Fibroblast of lung (primary cell): Measurements from ENCODE around the gene FRAT1. TPM values are rescaled to one million over a fixed set of nuclear protein-coding genes. Genes with fewer than 3 reads are reported as not detected.

Experiments used
- DNase-seq, 2 donors: peaks; one replicate each; pipeline versions ENCODE4 v3.0.0 to v3.0.0-alpha.2; 2010; ENCODE audit warnings: low read depth in 2 of 2
- H2AFZ ChIP-seq: 2 replicates; pipeline ENCODE4 v1.5.1; 2012; ENCODE audit warnings: low read length, control low read depth, inconsistent platforms
- H3K27ac ChIP-seq: 2 replicates; pipeline ENCODE4 v1.5.1; 2011; ENCODE audit warnings: low read length, control low read depth; ENCODE audit not compliant: insufficient read depth
- H3K27me3 ChIP-seq: 2 replicates; pipeline ENCODE4 v1.5.1; 2011; ENCODE audit warnings: mild to moderate bottlenecking, low read length; ENCODE audit not compliant: control insufficient read depth, insufficient read depth
- H3K36me3 ChIP-seq: 2 replicates; pipeline ENCODE4 v1.5.1; 2011; ENCODE audit warnings: low read length; ENCODE audit not compliant: control insufficient read depth, insufficient read depth
- H3K4me1 ChIP-seq: 2 replicates; pipeline ENCODE4 v1.5.1; 2011; ENCODE audit warnings: low read length; ENCODE audit not compliant: control insufficient read depth, insufficient read depth; ENCODE audit errors: extremely low read depth
- H3K4me2 ChIP-seq: 2 replicates; pipeline ENCODE4 v1.5.1; 2011; ENCODE audit warnings: low read length, control low read depth; ENCODE audit not compliant: insufficient read depth; ENCODE audit errors: extremely low read depth
- H3K4me3 ChIP-seq, 4 experiments: fragments of 200-600 bp in 1 of 4; sonication (generic) in 1 of 4; replicated peaks in 1 of 4; 2 replicates each; pipeline ENCODE4 v1.5.1; 2011 to 2016; ENCODE audit warnings: low read length in 4 of 4, low read depth in 3 of 4, mild to moderate bottlenecking in 3 of 4, control low read depth in 2 of 4, inconsistent platforms in 1 of 4, mixed read lengths in 1 of 4; ENCODE audit not compliant: insufficient read depth in 1 of 4; ENCODE audit errors: control extremely low read depth in 1 of 4
- H3K79me2 ChIP-seq: 2 replicates; pipeline ENCODE4 v1.5.1; 2012; ENCODE audit warnings: mild to moderate bottlenecking, low read length, inconsistent platforms; ENCODE audit not compliant: control insufficient read depth, insufficient read depth
- H3K9ac ChIP-seq: 2 replicates; pipeline ENCODE4 v1.5.1; 2011; ENCODE audit warnings: mild to moderate bottlenecking, low read length, control low read depth; ENCODE audit not compliant: insufficient read depth
- H3K9me3 ChIP-seq: 2 replicates; pipeline ENCODE4 v1.5.1; 2012; ENCODE audit warnings: low read depth, low read length; ENCODE audit not compliant: control insufficient read depth, insufficient read depth
- H4K20me1 ChIP-seq: 2 replicates; pipeline ENCODE4 v1.5.1; 2011; ENCODE audit warnings: low read length; ENCODE audit not compliant: control insufficient read depth, insufficient read depth; ENCODE audit errors: extremely low read depth
- EZH2 ChIP-seq: IDR thresholded peaks from 2 replicates; pipeline ENCODE4 v1.5.1; 2012; ENCODE audit warnings: low read length, control low read depth, mild to moderate bottlenecking; ENCODE audit errors: missing control alignments
- polyA plus RNA-seq, 2 donors: library from polyadenylated mRNA; depleted of rRNA in 1 of 2; stranded (reverse) in 1 of 2; unstranded in 1 of 2; fragments of >200 nt; gene quantifications; 2 replicates each; pipeline ENCODE4 v1.2.1, GENCODE V29; 2011 to 2012; ENCODE audit warnings: missing spikeins in 1 of 2
- total RNA-seq: library from RNA; depleted of rRNA; stranded (reverse); fragments of >200 nt; gene quantifications from 2 replicates; pipeline ENCODE4 v1.2.1, GENCODE V29; 2014
- TF ChIP-seq, protein P1 (sequence below), 2 donors: IDR thresholded peaks in 1 of 2; conservative IDR thresholded peaks in 1 of 2; 1 replicate in 1 of 2; 2 replicates in 1 of 2; pipeline ENCODE4 v1.5.1; 2011 to 2012; ENCODE audit warnings: low read length in 2 of 2, control low read depth in 1 of 2, inconsistent platforms in 1 of 2, low read depth in 1 of 2, mild to moderate bottlenecking in 1 of 2

FRAT1 gene
- total and polyA plus RNA-seq, 2 donors (not counting 1 experiment from before 2014, with no cell fraction given), result 0.48 to 2.8 TPM

DNA sequence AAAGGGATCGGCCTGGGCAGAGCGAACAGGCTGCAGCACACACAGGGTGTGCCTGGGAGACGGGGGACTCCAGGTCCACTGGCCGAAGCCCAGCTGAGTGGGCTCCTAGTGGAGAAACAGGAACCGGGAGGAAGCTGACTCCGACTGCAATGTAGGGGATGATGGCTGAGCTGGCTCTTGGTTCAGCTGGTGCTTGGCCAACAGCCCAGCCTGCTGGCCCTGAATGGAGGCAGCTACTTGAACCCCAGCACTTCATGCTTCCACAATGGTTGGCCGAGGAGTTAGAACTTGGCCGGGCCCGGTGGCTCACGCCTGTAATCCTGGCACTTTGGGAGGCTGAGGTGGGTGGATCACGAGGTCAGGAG is 42.4 kb downstream of the FRAT1 start:
- DNase-seq, result no peak
- Histone ChIP-seq H3K79me2 (no peaks in the 10 kb centered on the region), H3K36me3 (peaks cover 13% of the 10 kb centered on the region), H2AFZ (no peak overlapping the region), H3K4me1 (no peaks in the 10 kb centered on the region), H3K4me2 (no peak overlapping the region), H3K27me3 (no peaks in the 10 kb centered on the region), H3K27ac (no peak overlapping the region), H4K20me1 (no peaks in the 10 kb centered on the region), H3K4me3 (no peak overlapping the region), H3K9ac (no peak overlapping the region), H3K9me3 (no peaks in the 10 kb centered on the region)
- TF ChIP-seq, protein P1, sequence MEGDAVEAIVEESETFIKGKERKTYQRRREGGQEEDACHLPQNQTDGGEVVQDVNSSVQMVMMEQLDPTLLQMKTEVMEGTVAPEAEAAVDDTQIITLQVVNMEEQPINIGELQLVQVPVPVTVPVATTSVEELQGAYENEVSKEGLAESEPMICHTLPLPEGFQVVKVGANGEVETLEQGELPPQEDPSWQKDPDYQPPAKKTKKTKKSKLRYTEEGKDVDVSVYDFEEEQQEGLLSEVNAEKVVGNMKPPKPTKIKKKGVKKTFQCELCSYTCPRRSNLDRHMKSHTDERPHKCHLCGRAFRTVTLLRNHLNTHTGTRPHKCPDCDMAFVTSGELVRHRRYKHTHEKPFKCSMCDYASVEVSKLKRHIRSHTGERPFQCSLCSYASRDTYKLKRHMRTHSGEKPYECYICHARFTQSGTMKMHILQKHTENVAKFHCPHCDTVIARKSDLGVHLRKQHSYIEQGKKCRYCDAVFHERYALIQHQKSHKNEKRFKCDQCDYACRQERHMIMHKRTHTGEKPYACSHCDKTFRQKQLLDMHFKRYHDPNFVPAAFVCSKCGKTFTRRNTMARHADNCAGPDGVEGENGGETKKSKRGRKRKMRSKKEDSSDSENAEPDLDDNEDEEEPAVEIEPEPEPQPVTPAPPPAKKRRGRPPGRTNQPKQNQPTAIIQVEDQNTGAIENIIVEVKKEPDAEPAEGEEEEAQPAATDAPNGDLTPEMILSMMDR (conservative IDR thresholded peaks at IDR 0.05 in 1 of 2, IDR thresholded peaks at IDR 0.05 in 1 of 2; ENCODE audit: low read depth in 1 of 2, low read length in 2 of 2), result no peak
- no peak for TF ChIP-seq EZH2

DNA sequence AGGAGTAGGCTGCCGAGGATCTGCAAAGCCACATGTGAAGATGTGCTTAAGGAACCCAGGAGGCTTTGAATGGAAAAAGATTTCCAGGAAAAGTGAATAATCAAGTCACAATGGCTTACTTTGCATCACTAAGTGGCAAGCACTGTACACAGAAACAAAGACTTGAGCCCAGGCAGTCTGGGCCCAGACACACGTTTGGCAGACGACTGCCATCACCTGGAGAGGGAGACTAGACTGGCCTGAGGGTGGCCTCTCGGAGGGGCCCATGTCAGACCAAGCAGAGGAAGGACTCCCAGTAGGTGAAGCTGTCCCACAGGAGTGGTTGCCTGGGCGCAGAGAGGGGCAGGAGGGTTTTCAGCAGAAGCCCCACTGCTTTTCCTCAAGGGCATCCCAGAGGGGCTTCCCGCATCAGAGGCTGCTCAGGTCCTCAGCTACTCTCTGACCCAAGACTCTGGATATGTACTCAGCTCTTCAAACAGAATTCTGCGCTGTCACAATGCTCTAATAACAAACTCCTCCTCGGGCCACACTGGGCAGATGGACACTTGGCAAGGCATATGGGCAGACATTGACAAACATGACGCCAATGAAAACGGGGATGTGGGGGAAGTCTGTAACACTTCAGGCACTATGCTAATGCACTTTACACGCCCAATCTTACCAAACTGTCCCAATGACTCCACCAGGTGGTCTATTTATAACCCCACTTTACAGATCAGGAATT is 43.4 kb downstream of the FRAT1 start:
- Histone ChIP-seq H3K27ac (no peak overlapping the region), H3K4me2 (no peak overlapping the region), H3K79me2 (no peaks in the 10 kb centered on the region), H3K9me3 (no peaks in the 10 kb centered on the region), H3K4me1 (no peaks in the 10 kb centered on the region), H3K27me3 (no peaks in the 10 kb centered on the region), H3K4me3 (no peak overlapping the region), H2AFZ (no peak overlapping the region), H3K9ac (no peak overlapping the region), H4K20me1 (no peaks in the 10 kb centered on the region), H3K36me3 (peaks cover 14% of the 10 kb centered on the region)
- no peak for DNase-seq
- TF ChIP-seq EZH2, result no peak
- TF ChIP-seq, protein P1 (conservative IDR thresholded peaks at IDR 0.05 in 1 of 2, IDR thresholded peaks at IDR 0.05 in 1 of 2; ENCODE audit: low read depth in 1 of 2, low read length in 2 of 2), result no peak

- Histone ChIP-seq H3K9ac (no peak overlapping the region), H3K27ac (no peak overlapping the region), H4K20me1 (no peaks in the 10 kb centered on the region), H3K36me3 (peaks cover 14% of the 10 kb centered on the region), H3K9me3 (no peaks in the 10 kb centered on the region), H3K27me3 (no peaks in the 10 kb centered on the region), H2AFZ (no peak overlapping the region), H3K4me2 (no peak overlapping the region), H3K79me2 (no peaks in the 10 kb centered on the region), H3K4me3 (no peak overlapping the region), H3K4me1 (no peaks in the 10 kb centered on the region)
- no peak for TF ChIP-seq EZH2
- TF ChIP-seq, protein P1 (conservative IDR thresholded peaks at IDR 0.05 in 1 of 2, IDR thresholded peaks at IDR 0.05 in 1 of 2; ENCODE audit: low read depth in 1 of 2, low read length in 2 of 2), result no peak
- DNase-seq, result no peak
Measured at GRCh38 chr10:97363071-97363470, 44.0 kb downstream of the FRAT1 start.
